BJ (cell line): Measurements from ENCODE around the gene CDKN1A. TPM values are rescaled to one million over a fixed set of nuclear protein-coding genes. Genes with fewer than 3 reads are reported as not detected.
A peak's percentile ranks its signal among the peaks of the same experiment; 100 is the strongest.

Experiments
- CTCF ChIA-PET: fragments of 350-600 bp; formaldehyde crosslinking; extraction: SDS; loops from one replicate; lab custom pipeline; 2021; ENCODE audit warnings: antibody characterized with exemption, inconsistent platforms; lab: Yijun Ruan, JAX
- POLR2A ChIA-PET: fragments of 300-600 bp; sonication (Branson Sonifier 250); formaldehyde crosslinking; extraction: SDS; loops from one replicate; lab custom pipeline; 2021; ENCODE audit warnings: antibody characterized with exemption; lab: Charles Lee
- DNase-seq: peaks from one replicate; pipeline ENCODE4 v3.0.0-alpha.2; 2011; ENCODE audit warnings: low read depth
- H3K27me3 ChIP-seq: 2 replicates; pipeline ENCODE4 v1.6.0; 2011; ENCODE audit warnings: low read length; ENCODE audit not compliant: control insufficient read depth, insufficient read depth
- H3K36me3 ChIP-seq: 2 replicates; pipeline ENCODE4 v1.5.1; 2011; ENCODE audit warnings: low read length; ENCODE audit not compliant: control insufficient read depth, insufficient read depth
- H3K4me3 ChIP-seq: 2 replicates; pipeline ENCODE4 v1.5.1; 2011; ENCODE audit warnings: low read depth, mild to moderate bottlenecking, control low read depth, low read length
- CTCF ChIP-seq: IDR thresholded peaks from 2 replicates; pipeline ENCODE4 v1.5.1; 2011; ENCODE audit warnings: low read depth, mild to moderate bottlenecking, control low read depth, inconsistent platforms, low read length, moderate library complexity; ENCODE audit not compliant: insufficient read depth
- polyA minus RNA-seq: library from RNA; depleted of rRNA, polyadenylated mRNA; stranded (reverse); fragments of >200 nt; gene quantifications from 2 replicates; pipeline ENCODE4 v1.2.3, GENCODE V29; 2011; rRNA and poly(A)+ RNA removed
- polyA plus RNA-seq: library from polyadenylated mRNA; depleted of rRNA; stranded (reverse); fragments of >200 nt; gene quantifications from 2 replicates; pipeline ENCODE4 v1.2.3, GENCODE V29; 2011; rRNA removed

The CDKN1A gene
- polyA plus RNA-seq (698 and 820 TPM in 2 replicates), polyA minus RNA-seq (221 and 352 TPM in 2 replicates)

GRCh38 chr6:36678488-36679042 lies at the start of gene CDKN1A:
Gene CDKN1A (plus strand): TSS chr6:36678714. CDS start chr6:36684102, 5,388 bp downstream.
- H3K36me3 ChIP-seq: peaks cover 16% of the 10 kb centered on the region
- H3K27me3 ChIP-seq: no peaks in the 10 kb centered on the region
- POLR2A ChIA-PET: interaction anchor here (0.6 to 3.2 kb wide), 7 partner anchors 8 to 51 kb away, joined by 3 to 28 read pairs (median 3); no protein-coding TSS in a partner anchor
- no peak for TF ChIP-seq CTCF
- H3K4me3 ChIP-seq: peak within 1 kb of the TSS; percentile 79
- CTCF ChIA-PET: interaction anchor here (0.6 to 2.9 kb wide), 11 partner anchors 9 to 247 kb away, joined by 3 to 18 read pairs (median 3); no protein-coding TSS in a partner anchor
- peak; percentile 77 for DNase-seq

- CTCF ChIA-PET: interaction anchor here (0.9 kb wide), 1 partner anchor 28 kb away, joined by 3 read pairs; no protein-coding TSS in a partner anchor
- no peak for TF ChIP-seq CTCF
- POLR2A ChIA-PET: no interaction called here
- H3K27me3 ChIP-seq: no peaks in the 10 kb centered on the region
- no peak overlapping the region for H3K4me3 ChIP-seq
- DNase-seq: no peak
- no peaks in the 10 kb centered on the region for H3K36me3 ChIP-seq
Observed at GRCh38 chr6:36629784-36630183, 48.7 kb upstream of the CDKN1A start.

GRCh38 chr6:36631326-36632011 lies 47.0 kb upstream of the CDKN1A start:
- TF ChIP-seq CTCF: no peak
- ChIA-PET POLR2A (no interaction called here), CTCF (interaction anchor here (0.6 to 1.5 kb wide), 4 partner anchors 8 to 267 kb away, joined by 3 to 5 read pairs (median 3); no protein-coding TSS in a partner anchor)
- DNase-seq: no peak
- Histone ChIP-seq H3K36me3 (no peaks in the 10 kb centered on the region), H3K4me3 (no peak overlapping the region), H3K27me3 (no peaks in the 10 kb centered on the region)

GRCh38 chr6:36633370-36633769 lies 45.1 kb upstream of the CDKN1A start:
- no peaks in the 10 kb centered on the region for H3K27me3 ChIP-seq
- DNase-seq: no peak
- H3K36me3 ChIP-seq: no peaks in the 10 kb centered on the region
- ChIA-PET POLR2A (interaction anchor here (0.7 kb wide), 1 partner anchor 45 kb away, joined by 13 read pairs; the partner anchor contains the start of gene CDKN1A), CTCF (no interaction called here)
- no peak for TF ChIP-seq CTCF
- no peak overlapping the region for H3K4me3 ChIP-seq

- POLR2A ChIA-PET: interaction anchor here (0.6 kb wide), 1 partner anchor 45 kb away, joined by 3 read pairs; the partner anchor contains the start of gene CDKN1A
- DNase-seq: no peak
- Histone ChIP-seq H3K36me3 (no peaks in the 10 kb centered on the region), H3K4me3 (no peak overlapping the region), H3K27me3 (no peaks in the 10 kb centered on the region)
- CTCF ChIA-PET: interaction anchor here (0.6 kb wide), 1 partner anchor 8 kb away, joined by 5 read pairs; no protein-coding TSS in a partner anchor
- no peak for TF ChIP-seq CTCF
Observed at GRCh38 chr6:36633915-36634314, 44.6 kb upstream of the CDKN1A start.
